ENCODE data around the gene SLC44A5.

- TF ChIP-seq CTCF (IDR thresholded peaks at IDR 0.05), result no peak
- no peak for TF ChIP-seq POLR2AphosphoS5 (IDR thresholded peaks at IDR 0.05; ENCODE audit: insufficient read depth in 1 of 2, low read depth in 1 of 2)
- TF ChIP-seq POLR2A (IDR thresholded peaks at IDR 0.05), result no peak
Observed at GRCh38 chr1:75423136-75423535, 187.8 kb downstream of the SLC44A5 start.
